A673 (cell line): ENCODE data around the gene DDB1. TPM values are rescaled to one million over a fixed set of nuclear protein-coding genes. Genes with fewer than 3 reads are reported as not detected.

Experiments used
- BruUV-seq: library from RNA; stranded (reverse); fragments of 400-500 nt; replicated peaks from 2 replicates; lab custom pipeline; 2021; lab: Mats Ljungman, UMichigan
- CTCF ChIA-PET: fragments of 300-600 bp; sonication (Branson Sonifier 250); formaldehyde crosslinking; loops from one replicate; lab custom pipeline; 2022; ENCODE audit warnings: antibody characterized with exemption; lab: Charles Lee
- POLR2A ChIA-PET: fragments of 300-600 bp; sonication (Branson Sonifier 250); formaldehyde crosslinking; loops from one replicate; lab custom pipeline; 2022; ENCODE audit warnings: antibody characterized with exemption; ENCODE audit not compliant: low non-redundant PET; lab: Charles Lee
- DNase-seq: peaks from one replicate; pipeline ENCODE4 v3.0.0-alpha.2; 2015; ENCODE audit warnings: low spot score
- H3K27ac ChIP-seq: fragments of 200-600 bp; sonication (generic); 2 replicates; pipeline ENCODE4 v1.5.1; 2016; ENCODE audit warnings: mixed run types, low read depth, mild to moderate bottlenecking, mixed read lengths, antibody characterized with exemption, low read length; ENCODE audit not compliant: poor library complexity, severe bottlenecking
- H3K27me3 ChIP-seq: fragments of 200-600 bp; sonication (generic); replicated peaks from 2 replicates; pipeline ENCODE4 v1.6.1; 2017; ENCODE audit warnings: mixed run types, low read depth, mild to moderate bottlenecking, mixed read lengths, antibody characterized with exemption, low read length; ENCODE audit not compliant: insufficient read depth, poor library complexity
- H3K36me3 ChIP-seq: fragments of 200-600 bp; sonication (generic); 2 replicates; pipeline ENCODE4 v1.6.1; 2016; ENCODE audit warnings: mixed run types, mild to moderate bottlenecking, mixed read lengths, antibody characterized with exemption, low read length; ENCODE audit not compliant: insufficient read depth, poor library complexity, severe bottlenecking
- H3K4me1 ChIP-seq: fragments of 200-600 bp; sonication (generic); 2 replicates; pipeline ENCODE4 v1.6.1; 2017; ENCODE audit warnings: mixed run types, mild to moderate bottlenecking, mixed read lengths, antibody characterized with exemption, low read length; ENCODE audit not compliant: insufficient read depth, poor library complexity, severe bottlenecking
- H3K4me3 ChIP-seq: fragments of 200-600 bp; sonication (generic); 2 replicates; pipeline ENCODE4 v1.5.1; 2016; ENCODE audit warnings: low read depth, mixed run types, mild to moderate bottlenecking, mixed read lengths, low read length; ENCODE audit not compliant: poor library complexity, severe bottlenecking
- H3K9me3 ChIP-seq: fragments of 200-600 bp; sonication (generic); 2 replicates; pipeline ENCODE4 v1.6.1; 2016; ENCODE audit warnings: mixed run types, low read depth, mild to moderate bottlenecking, mixed read lengths, antibody characterized with exemption, low read length; ENCODE audit not compliant: poor library complexity, severe bottlenecking
- EZH2 ChIP-seq: fragments of 200-600 bp; sonication (generic); IDR thresholded peaks from 2 replicates; pipeline ENCODE4 v1.6.1; 2017; ENCODE audit warnings: borderline replicate concordance, low read depth, mild to moderate bottlenecking, mixed read lengths, antibody characterized with exemption, low read length; ENCODE audit not compliant: poor library complexity, severe bottlenecking
- intact Hi-C: fragments of 100-400 bp; cut with micrococcal nuclease; formaldehyde crosslinking; loops from one replicate; pipeline ENCODE4 v1.10.0; 2022; ENCODE audit not compliant: unreplicated experiment
- total RNA-seq: library from RNA; stranded (reverse); gene quantifications from 2 replicates; pipeline ENCODE4 v1.2.3, GENCODE V29; 2021
- TF ChIP-seq, protein P1 (sequence below): fragments of 300-800, 200-600 bp; sonication (generic); conservative IDR thresholded peaks from 2 replicates; pipeline ENCODE4 v1.5.1; 2017; ENCODE audit warnings: low read depth, mild to moderate bottlenecking, antibody characterized with exemption, low read length, moderate library complexity, mixed read lengths

The DDB1 gene
- total RNA-seq, 1 experiment from 2014 or later = 305 TPM

DNA sequence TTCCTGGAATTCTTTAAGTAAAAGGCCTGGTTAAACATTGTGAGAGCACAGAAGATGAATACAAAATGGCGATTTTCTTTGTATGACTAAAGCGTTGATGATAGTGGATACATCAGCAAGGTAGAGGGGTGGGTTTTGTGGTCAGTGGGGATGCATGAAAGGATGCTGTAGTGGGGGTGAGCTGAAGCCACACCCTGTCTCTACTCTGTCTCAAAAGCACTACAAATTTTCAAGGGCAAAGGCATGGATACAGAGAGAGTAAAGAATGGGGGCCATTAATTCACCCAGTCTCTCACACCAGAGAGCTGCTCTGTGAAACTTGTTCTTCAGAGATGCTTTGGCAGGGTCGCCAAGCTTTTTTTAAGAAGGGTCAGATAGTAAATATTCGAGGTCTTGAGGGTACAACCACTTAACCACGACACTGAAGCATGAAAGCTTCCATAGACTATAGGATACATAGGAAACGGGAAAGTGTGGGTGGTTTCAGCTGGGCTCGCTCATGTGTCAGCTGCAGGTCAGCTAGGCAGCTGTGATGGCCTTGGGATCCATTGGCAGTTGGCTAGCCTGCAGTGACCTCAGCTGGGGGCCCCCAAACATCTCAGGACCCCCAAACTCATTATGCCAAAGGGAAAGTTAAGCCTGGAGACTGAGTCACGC lies 37.6 kb upstream of the DDB1 start:
- ChIA-PET POLR2A (no interaction called here), CTCF (no interaction called here)
- no TSS peak for BruUV-seq

DNA sequence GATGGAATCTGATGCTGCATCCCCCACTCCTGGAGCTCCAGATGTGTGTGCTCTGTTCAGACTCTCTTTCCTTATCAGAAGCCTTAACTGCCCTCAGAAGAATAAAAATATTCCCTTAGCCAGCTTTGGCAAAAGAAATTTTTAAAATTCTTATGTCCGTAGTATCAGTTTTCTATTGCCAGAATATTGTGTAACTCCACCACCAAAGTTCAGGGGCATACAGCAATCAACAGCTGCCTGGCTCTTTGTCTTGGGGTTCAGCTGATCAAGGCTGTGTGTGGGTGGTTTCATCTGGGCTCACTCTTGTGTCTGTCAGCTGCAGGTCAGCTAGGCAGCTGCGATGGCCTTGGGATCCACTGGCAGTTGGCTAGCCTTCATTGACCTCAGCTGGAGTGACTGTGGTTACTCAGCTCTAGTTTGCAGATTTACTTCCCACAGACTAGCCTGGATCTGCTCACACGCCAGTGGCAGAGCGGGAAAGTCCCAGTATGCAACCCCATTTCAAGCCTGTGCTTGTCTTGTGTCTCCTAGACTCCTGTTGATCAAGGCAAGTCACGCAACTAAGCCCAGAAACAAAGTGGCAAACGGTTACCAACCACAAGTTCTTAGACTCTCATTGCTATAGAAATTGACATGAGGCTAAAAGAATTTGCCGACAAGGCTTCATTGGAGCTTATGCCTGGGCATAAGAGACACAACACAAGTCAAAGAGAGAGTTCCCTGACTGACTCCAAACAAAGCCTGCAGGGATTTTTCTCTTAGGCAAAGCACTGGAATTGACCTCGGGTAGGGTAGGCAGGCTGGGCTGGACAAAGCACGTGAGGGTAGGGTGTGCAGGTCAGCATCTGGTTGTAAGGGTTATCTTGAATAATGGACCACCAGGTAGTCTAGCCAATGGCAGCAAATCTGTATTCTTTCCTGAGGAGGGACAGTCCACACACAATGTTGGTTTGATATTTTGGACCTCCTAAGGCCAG lies 36.8 kb upstream of the DDB1 start:
- H3K4me3 ChIP-seq = no peak overlapping the region
- ChIA-PET POLR2A (no interaction called here), CTCF (no interaction called here)
- H3K36me3 ChIP-seq = peaks cover 65% of the 10 kb centered on the region
- no peak overlapping the region for H3K27ac ChIP-seq
- TF ChIP-seq EZH2 = no peak
- TF ChIP-seq, protein P1, sequence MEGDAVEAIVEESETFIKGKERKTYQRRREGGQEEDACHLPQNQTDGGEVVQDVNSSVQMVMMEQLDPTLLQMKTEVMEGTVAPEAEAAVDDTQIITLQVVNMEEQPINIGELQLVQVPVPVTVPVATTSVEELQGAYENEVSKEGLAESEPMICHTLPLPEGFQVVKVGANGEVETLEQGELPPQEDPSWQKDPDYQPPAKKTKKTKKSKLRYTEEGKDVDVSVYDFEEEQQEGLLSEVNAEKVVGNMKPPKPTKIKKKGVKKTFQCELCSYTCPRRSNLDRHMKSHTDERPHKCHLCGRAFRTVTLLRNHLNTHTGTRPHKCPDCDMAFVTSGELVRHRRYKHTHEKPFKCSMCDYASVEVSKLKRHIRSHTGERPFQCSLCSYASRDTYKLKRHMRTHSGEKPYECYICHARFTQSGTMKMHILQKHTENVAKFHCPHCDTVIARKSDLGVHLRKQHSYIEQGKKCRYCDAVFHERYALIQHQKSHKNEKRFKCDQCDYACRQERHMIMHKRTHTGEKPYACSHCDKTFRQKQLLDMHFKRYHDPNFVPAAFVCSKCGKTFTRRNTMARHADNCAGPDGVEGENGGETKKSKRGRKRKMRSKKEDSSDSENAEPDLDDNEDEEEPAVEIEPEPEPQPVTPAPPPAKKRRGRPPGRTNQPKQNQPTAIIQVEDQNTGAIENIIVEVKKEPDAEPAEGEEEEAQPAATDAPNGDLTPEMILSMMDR = no peak
- intact Hi-C loops = no loop called here
- H3K9me3 ChIP-seq = peaks cover 14% of the 10 kb centered on the region
- BruUV-seq = no TSS peak
- H3K27me3 ChIP-seq = no peaks in the 10 kb centered on the region
- DNase-seq = no peak
- H3K4me1 ChIP-seq = no peaks in the 10 kb centered on the region

More for the DNA sequence above, 37.6 kb upstream of the DDB1 start:
- H3K9me3 ChIP-seq = peaks cover 14% of the 10 kb centered on the region
- no peaks in the 10 kb centered on the region for H3K27me3 ChIP-seq
- no peak overlapping the region for H3K27ac ChIP-seq
- H3K4me3 ChIP-seq = no peak overlapping the region
- no peak for DNase-seq
- no peak for TF ChIP-seq EZH2
- TF ChIP-seq, protein P1 = no peak
- intact Hi-C loops = no loop called here
- H3K4me1 ChIP-seq = no peaks in the 10 kb centered on the region
- peaks cover 58% of the 10 kb centered on the region for H3K36me3 ChIP-seq

DNA sequence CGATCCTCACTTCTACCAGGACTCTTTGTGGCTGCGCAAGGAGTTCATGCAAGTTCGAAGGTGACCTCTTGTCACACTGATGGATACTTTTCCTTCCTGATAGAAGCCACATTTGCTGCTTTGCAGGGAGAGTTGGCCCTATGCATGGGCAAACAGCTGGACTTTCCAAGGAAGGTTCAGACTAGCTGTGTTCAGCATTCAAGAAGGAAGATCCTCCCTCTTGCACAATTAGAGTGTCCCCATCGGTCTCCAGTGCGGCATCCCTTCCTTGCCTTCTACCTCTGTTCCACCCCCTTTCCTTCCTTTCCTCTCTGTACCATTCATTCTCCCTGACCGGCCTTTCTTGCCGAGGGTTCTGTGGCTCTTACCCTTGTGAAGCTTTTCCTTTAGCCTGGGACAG lies 35.7 kb upstream of the DDB1 start:
- Histone ChIP-seq H3K4me3 (no peak overlapping the region), H3K4me1 (peaks cover under 1% of the 10 kb centered on the region), H3K36me3 (peaks cover 75% of the 10 kb centered on the region), H3K9me3 (peaks cover 14% of the 10 kb centered on the region), H3K27ac (no peak overlapping the region), H3K27me3 (no peaks in the 10 kb centered on the region)
- DNase-seq = no peak
- intact Hi-C loops = no loop called here
- TF ChIP-seq, protein P1 = no peak
- no peak for TF ChIP-seq EZH2
- no TSS peak for BruUV-seq
- CTCF ChIA-PET = no interaction called here
- POLR2A ChIA-PET = no interaction called here
